ENCODE data around the gene ADAR. TPM values are rescaled to one million over a fixed set of nuclear protein-coding genes. Genes with fewer than 3 reads are reported as not detected.
"Not testable (repeated sequence)": the region's sequence is repeated elsewhere in the genome, so short reads cannot be mapped to it uniquely, and the experiment has no call there.

Gene ADAR
- 100 to 1,000 TPM in 3 of 5 donors, 10 to 100 TPM in 2; 35.6 to 173 (median 110) TPM for total RNA-seq
- 10 to 100 TPM; 23.6 to 31.3 (median 26.8) TPM for polyA plus RNA-seq
- long read RNA-seq, donor 1, full-length matches to known transcripts: 2 of 2 reads
- long read RNA-seq, donor 1, partial matches to known transcripts: 0 of 2 reads
- long read RNA-seq, donor 1, other reads (novel, unspliced or antisense): 0 of 2 reads
- long read RNA-seq, donor 2, partial matches to known transcripts: 0 of 1 reads
- long read RNA-seq, donor 2, other reads (novel, unspliced or antisense): 0 of 1 reads
- long read RNA-seq, donor 3: 0 reads
- long read RNA-seq, donor 4: 0 reads
- long read RNA-seq, donor 5, partial matches to known transcripts: 16 of 16 reads
- long read RNA-seq, donor 5, other reads (novel, unspliced or antisense): 0 of 16 reads
- long read RNA-seq, donor 6: 0 reads
- long read RNA-seq, donor 7, full-length matches to known transcripts: 3 of 18 reads
- long read RNA-seq, donor 7, partial matches to known transcripts: 15 of 18 reads
- long read RNA-seq, donor 7, other reads (novel, unspliced or antisense): 0 of 18 reads
- long read RNA-seq, donor 8, full-length matches to known transcripts: 3 of 11 reads
- long read RNA-seq, donor 8, partial matches to known transcripts: 8 of 11 reads
- long read RNA-seq, donor 8, other reads (novel, unspliced or antisense): 0 of 11 reads
- long read RNA-seq, donor 9, partial matches to known transcripts: 11 of 11 reads
- long read RNA-seq, donor 9, other reads (novel, unspliced or antisense): 0 of 11 reads
- long read RNA-seq, donor 10: 0 reads

DNA sequence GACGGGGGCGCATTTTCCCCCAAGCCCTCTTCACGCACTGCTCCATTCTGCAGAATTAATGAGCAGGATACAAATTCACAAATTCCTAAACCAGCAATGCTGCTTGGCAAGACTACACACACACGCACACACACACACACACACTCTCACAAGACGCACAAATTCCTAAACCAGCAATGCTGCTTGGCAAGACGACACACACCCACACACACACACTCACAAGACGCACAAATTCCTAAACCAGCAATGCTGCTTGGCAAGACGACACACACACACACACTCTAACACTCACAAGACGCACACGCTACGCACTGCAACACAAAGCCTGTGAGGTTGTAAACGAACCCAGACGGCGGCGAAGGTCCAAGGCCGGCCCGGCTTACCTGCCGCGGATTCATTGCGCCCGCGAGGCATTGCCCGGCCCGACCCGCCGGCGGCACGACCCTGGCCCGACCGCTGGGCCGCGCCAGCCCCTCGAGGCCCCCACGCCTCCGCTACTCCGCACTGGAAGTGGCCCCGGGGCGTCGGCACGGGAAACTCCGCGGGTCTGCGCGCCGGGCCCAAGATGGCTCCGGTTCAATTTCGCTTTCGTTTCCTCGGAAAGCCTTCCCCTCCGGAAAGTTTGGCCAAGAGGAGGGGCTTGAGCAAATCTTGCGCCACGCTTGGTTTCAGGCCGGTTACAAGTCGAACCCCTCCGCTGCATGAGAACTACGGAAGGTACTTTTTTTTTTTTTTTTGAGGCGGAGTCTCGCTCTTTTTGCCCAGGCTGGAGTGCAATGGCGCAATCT is at the start of gene ADAR:
Gene ADAR (minus strand): TSS at position 578 of the 788 bp plus-strand sequence. CDS start 180 bp downstream, at position 398.
- intact Hi-C loops (cut with DNase I; ENCODE audit: low total_unique reads): no loop called here
- DNase-seq: peak; percentile 92 to 98
- 0% methylated on average over 29 to 59 of the region's 59 CpGs for WGBS, 5 donors
- Histone ChIP-seq H3K4me3 (peak within 1 kb of the TSS; percentile 70 to 97 (median 86)), H3K27me3 (no peaks in the 10 kb centered on the region), H3K9me3 (no peaks in the 10 kb centered on the region), H3K36me3 (peaks cover 0 to 4% (median under 1%) of the 10 kb centered on the region in 4 donors), H3K4me1 (peaks cover 16 to 65% (median 49%) of the 10 kb centered on the region in 4 donors), H3K27ac (peak within 1 kb of the TSS; percentile 97 to 99 (median 99))
- TF ChIP-seq POLR2AphosphoS5 (IDR thresholded peaks at IDR 0.05): peak; percentile 78 to 93 (median 80)
- TF ChIP-seq, protein P1, sequence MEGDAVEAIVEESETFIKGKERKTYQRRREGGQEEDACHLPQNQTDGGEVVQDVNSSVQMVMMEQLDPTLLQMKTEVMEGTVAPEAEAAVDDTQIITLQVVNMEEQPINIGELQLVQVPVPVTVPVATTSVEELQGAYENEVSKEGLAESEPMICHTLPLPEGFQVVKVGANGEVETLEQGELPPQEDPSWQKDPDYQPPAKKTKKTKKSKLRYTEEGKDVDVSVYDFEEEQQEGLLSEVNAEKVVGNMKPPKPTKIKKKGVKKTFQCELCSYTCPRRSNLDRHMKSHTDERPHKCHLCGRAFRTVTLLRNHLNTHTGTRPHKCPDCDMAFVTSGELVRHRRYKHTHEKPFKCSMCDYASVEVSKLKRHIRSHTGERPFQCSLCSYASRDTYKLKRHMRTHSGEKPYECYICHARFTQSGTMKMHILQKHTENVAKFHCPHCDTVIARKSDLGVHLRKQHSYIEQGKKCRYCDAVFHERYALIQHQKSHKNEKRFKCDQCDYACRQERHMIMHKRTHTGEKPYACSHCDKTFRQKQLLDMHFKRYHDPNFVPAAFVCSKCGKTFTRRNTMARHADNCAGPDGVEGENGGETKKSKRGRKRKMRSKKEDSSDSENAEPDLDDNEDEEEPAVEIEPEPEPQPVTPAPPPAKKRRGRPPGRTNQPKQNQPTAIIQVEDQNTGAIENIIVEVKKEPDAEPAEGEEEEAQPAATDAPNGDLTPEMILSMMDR (IDR thresholded peaks at IDR 0.05): no peak

DNA sequence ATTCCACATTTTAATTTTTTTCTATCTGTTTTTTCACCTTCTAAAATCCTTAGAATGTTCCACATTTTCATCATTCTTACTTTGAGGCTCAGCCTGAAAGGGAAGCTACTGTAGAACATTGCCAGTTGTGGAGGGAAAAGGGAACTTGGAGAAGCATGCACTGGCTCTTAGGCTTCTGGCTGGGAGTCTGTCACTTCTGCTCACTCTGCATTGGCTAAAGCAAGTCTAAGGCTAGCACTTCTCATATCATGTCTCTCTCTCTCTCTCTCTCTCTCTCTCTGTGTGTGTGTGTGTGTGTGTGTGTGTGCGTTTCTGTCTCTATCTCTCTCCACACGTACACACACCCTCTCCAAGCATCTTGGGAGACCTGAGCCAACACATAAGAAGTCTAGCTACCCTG is 49.6 kb upstream of the ADAR start:
- H3K27me3 ChIP-seq: peaks cover 0 to 8% (median 5%) of the 10 kb centered on the region in 3 donors
- 12 to 37% (median 24%) methylated on average over 2 of the region's 2 CpGs for WGBS, 5 donors
- intact Hi-C loops (cut with DNase I; ENCODE audit: low total_unique reads): no loop called here

GRCh38 chr1:154652893-154653292 is 44.9 kb upstream of the ADAR start:
- no peaks in the 10 kb centered on the region for H3K27me3 ChIP-seq
- H3K4me1 ChIP-seq: no peaks in the 10 kb centered on the region
- no peak overlapping the region for H3K27ac ChIP-seq
- no peaks in the 10 kb centered on the region for H3K9me3 ChIP-seq
- intact Hi-C loops (cut with DNase I; ENCODE audit: low total_unique reads): no loop called here
- DNase-seq: no peak
- no peak overlapping the region for H3K4me3 ChIP-seq
- TF ChIP-seq POLR2A (IDR thresholded peaks at IDR 0.05) (no peak), POLR2AphosphoS5 (IDR thresholded peaks at IDR 0.05) (no peak), EP300 (IDR thresholded peaks at IDR 0.05) (no peak)
- TF ChIP-seq, protein P1 (IDR thresholded peaks at IDR 0.05): no peak
- H3K36me3 ChIP-seq: no peaks in the 10 kb centered on the region

More for the DNA sequence above, 49.6 kb upstream of the ADAR start:
- Histone ChIP-seq H3K4me3 (no peak overlapping the region), H3K27ac (no peak overlapping the region), H3K9me3 (no peaks in the 10 kb centered on the region), H3K36me3 (no peaks in the 10 kb centered on the region), H3K4me1 (no peaks in the 10 kb centered on the region)
- DNase-seq: no peak
- TF ChIP-seq POLR2A (IDR thresholded peaks at IDR 0.05) (no peak), POLR2AphosphoS5 (IDR thresholded peaks at IDR 0.05) (no peak), EP300 (IDR thresholded peaks at IDR 0.05) (no peak)
- TF ChIP-seq, protein P1 (IDR thresholded peaks at IDR 0.05): no peak

GRCh38 chr1:154644724-154645123 is 36.7 kb upstream of the ADAR start:
- H3K36me3 ChIP-seq; DNase-seq; H3K27me3 ChIP-seq; intact Hi-C loops (cut with DNase I; ENCODE audit: low total_unique reads); H3K4me1 ChIP-seq; H3K9me3 ChIP-seq; H3K4me3 ChIP-seq; H3K27ac ChIP-seq: not testable (repeated sequence)
- 83 to 98% (median 94%) methylated on average over 3 of the region's 3 CpGs for WGBS, 5 donors

Measured in stomach (tissue), 19 donors.